Measurements from ENCODE around the gene COL13A1.
A peak's percentile ranks its signal among the peaks of the same experiment; 100 is the strongest.

The COL13A1 gene

GRCh38 chr10:69884024-69884367, 82.3 kb downstream of the COL13A1 start:
- DNase-seq (ENCODE audit: low read depth), result no peak
- no peak overlapping the region for H3K4me3 ChIP-seq (ENCODE audit: low read depth, low read length)
- TF ChIP-seq MAX (IDR thresholded peaks at IDR 0.05; ENCODE audit: low read depth, low read length) (no peak), POLR2A (IDR thresholded peaks at IDR 0.05; ENCODE audit: extremely low read depth, insufficient read length) (no peak), CTCF (IDR thresholded peaks at IDR 0.05; ENCODE audit: low read depth, low read length) (no peak), MYC (IDR thresholded peaks at IDR 0.05; ENCODE audit: low read depth, low read length) (no peak)

- H3K4me3 ChIP-seq (ENCODE audit: low read depth, low read length), result no peak overlapping the region
- TF ChIP-seq CTCF (IDR thresholded peaks at IDR 0.05; ENCODE audit: low read depth, low read length) (no peak), MAX (IDR thresholded peaks at IDR 0.05; ENCODE audit: low read depth, low read length) (no peak), POLR2A (IDR thresholded peaks at IDR 0.05; ENCODE audit: extremely low read depth, insufficient read length) (no peak), MYC (IDR thresholded peaks at IDR 0.05; ENCODE audit: low read depth, low read length) (no peak)
- no peak for DNase-seq (ENCODE audit: low read depth)
Measured at GRCh38 chr10:69884686-69885085, 83.0 kb downstream of the COL13A1 start.

GRCh38 chr10:69885379-69886013, 83.8 kb downstream of the COL13A1 start:
- peak; percentile 36 for TF ChIP-seq CTCF (IDR thresholded peaks at IDR 0.05; ENCODE audit: low read depth, low read length)
- TF ChIP-seq MAX (IDR thresholded peaks at IDR 0.05; ENCODE audit: low read depth, low read length), result no peak
- TF ChIP-seq POLR2A (IDR thresholded peaks at IDR 0.05; ENCODE audit: extremely low read depth, insufficient read length), result no peak
- no peak for TF ChIP-seq MYC (IDR thresholded peaks at IDR 0.05; ENCODE audit: low read depth, low read length)
- no peak for DNase-seq (ENCODE audit: low read depth)
- H3K4me3 ChIP-seq (ENCODE audit: low read depth, low read length), result no peak overlapping the region

- no peak for DNase-seq (ENCODE audit: low read depth)
- TF ChIP-seq CTCF (IDR thresholded peaks at IDR 0.05; ENCODE audit: low read depth, low read length) (no peak), POLR2A (IDR thresholded peaks at IDR 0.05; ENCODE audit: extremely low read depth, insufficient read length) (no peak), MAX (IDR thresholded peaks at IDR 0.05; ENCODE audit: low read depth, low read length) (no peak), MYC (IDR thresholded peaks at IDR 0.05; ENCODE audit: low read depth, low read length) (no peak)
Measured at GRCh38 chr10:69888882-69889584, 87.3 kb downstream of the COL13A1 start.

GRCh38 chr10:69890065-69890847, 88.5 kb downstream of the COL13A1 start:
- no peak overlapping the region for H3K4me3 ChIP-seq (ENCODE audit: low read depth, low read length)
- TF ChIP-seq MAX (IDR thresholded peaks at IDR 0.05; ENCODE audit: low read depth, low read length) (no peak), CTCF (IDR thresholded peaks at IDR 0.05; ENCODE audit: low read depth, low read length) (no peak), MYC (IDR thresholded peaks at IDR 0.05; ENCODE audit: low read depth, low read length) (no peak), POLR2A (IDR thresholded peaks at IDR 0.05; ENCODE audit: extremely low read depth, insufficient read length) (no peak)
- DNase-seq (ENCODE audit: low read depth), result no peak

More at GRCh38 chr10:69888882-69889584, 87.3 kb downstream of the COL13A1 start:
- H3K4me3 ChIP-seq (ENCODE audit: low read depth, low read length), result no peak overlapping the region
